Fibroblast of gingiva (primary cell): ENCODE data around the gene BTNL2.

Experiments
- DNase-seq: peaks from one replicate; pipeline ENCODE4 v3.0.0-alpha.2; 2011; ENCODE audit warnings: low read depth

Gene BTNL2

GRCh38 chr6:32415521-32416019 is 8.6 kb upstream of the BTNL2 start:
- peak; percentile 52 for DNase-seq

- peak; percentile 60 for DNase-seq
Measured at GRCh38 chr6:32413427-32414047, 6.6 kb upstream of the BTNL2 start.

- no peak for DNase-seq
Measured at GRCh38 chr6:32411566-32412327, 4.8 kb upstream of the BTNL2 start.

GRCh38 chr6:32410906-32411305 is 3.9 kb upstream of the BTNL2 start:
- DNase-seq, result no peak

- no peak for DNase-seq
Measured at GRCh38 chr6:32406197-32406596, 784 bp downstream of the BTNL2 start.

GRCh38 chr6:32405656-32406055 is 1.3 kb downstream of the BTNL2 start:
- DNase-seq, result no peak

GRCh38 chr6:32402812-32403211 is 4.2 kb downstream of the BTNL2 start:
- no peak for DNase-seq

GRCh38 chr6:32401284-32401963 is 5.6 kb downstream of the BTNL2 start:
- DNase-seq, result no peak

DNA sequence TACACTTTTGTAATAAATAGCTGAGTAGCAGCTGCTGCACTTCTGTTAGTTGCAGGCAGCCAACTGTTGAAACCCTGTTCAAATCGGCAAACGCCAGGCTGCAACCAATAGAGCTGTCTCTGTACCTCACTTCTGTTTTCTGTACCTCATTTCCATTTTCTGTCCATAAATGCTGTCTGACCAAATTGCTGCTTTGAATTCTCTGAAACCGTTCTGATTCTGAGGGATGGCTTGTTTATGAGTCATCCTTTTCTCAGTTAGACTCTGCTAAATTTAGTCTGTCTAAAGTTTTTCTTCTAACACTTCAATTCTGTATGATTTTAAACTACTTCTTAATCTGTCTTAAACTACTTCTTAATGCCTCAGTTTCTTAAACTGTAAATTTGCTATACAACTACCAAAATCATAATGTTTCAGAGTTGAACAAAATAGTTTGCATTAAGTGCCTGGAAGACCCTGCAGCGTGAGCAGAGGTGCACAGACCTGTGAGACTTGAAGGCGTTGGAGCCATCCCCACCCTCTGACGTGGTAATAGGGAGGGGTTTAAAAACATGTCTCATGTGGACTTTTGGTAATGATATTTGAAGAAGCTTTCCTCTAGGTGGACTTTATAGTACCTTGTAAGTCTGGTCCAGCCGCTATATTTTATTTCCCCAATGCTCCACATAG is 9.6 kb downstream of the BTNL2 start:
- DNase-seq, result no peak

- no peak for DNase-seq
Measured at GRCh38 chr6:32396028-32396427, 11.0 kb downstream of the BTNL2 start.

- DNase-seq, result peak; percentile 13
Measured at GRCh38 chr6:32393665-32394420, 13.1 kb downstream of the BTNL2 start.

DNA sequence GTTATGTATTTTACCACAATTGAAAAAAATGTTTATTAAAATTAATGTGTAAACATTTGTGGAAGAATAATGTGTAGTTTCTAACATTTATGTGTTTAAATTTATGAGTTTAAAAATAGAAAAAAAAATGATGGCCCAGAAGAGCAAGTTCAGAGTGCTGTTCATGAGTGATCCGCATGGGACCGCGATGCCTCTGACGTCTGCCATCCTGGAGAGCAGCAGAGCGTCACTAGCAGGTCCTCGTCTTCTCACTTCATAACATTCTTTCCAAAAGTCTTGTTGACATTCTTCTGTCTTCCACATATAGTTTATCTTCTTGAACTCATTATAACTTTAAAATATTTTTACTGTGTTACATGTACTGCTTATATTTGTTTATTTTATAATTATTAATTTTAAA is 15.5 kb downstream of the BTNL2 start:
- no peak for DNase-seq

DNA sequence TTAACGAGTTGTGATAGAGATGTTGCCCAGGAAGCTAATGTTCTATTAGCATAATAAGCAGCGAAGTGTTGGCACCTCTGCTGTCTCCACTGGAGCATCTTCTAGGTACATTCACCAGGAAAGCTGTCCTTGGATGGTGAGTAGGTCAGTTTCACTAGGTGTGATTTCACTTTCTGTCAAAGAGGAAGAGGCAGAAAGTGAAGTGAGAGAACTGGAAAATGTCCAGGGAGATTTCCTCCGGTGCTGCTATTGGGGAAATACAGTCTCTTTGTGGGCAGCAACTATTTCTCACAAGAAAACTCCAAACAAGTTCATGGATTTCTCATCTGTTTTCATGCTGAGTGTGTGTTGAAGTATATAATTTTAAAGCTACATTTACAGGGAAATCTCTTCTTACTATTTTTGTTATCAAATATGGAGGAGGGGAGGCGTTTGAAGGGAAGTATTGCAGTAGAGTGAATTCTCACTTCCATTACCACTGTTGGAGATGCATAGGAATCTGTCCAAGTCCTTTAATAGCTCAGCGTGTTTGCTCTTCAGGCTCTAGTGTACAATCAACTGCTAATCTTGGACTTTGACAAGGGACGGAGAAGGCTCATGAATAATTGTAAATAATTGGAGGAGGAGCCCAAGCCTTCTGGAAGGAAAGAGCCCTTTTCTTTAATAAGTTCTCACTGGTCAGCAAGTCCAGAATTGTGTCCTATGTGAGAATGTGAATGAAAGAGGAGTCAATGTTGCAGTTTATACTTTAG is 19.2 kb downstream of the BTNL2 start:
- DNase-seq, result no peak

GRCh38 chr6:32386040-32386439 is 20.9 kb downstream of the BTNL2 start:
- DNase-seq, result no peak

DNA sequence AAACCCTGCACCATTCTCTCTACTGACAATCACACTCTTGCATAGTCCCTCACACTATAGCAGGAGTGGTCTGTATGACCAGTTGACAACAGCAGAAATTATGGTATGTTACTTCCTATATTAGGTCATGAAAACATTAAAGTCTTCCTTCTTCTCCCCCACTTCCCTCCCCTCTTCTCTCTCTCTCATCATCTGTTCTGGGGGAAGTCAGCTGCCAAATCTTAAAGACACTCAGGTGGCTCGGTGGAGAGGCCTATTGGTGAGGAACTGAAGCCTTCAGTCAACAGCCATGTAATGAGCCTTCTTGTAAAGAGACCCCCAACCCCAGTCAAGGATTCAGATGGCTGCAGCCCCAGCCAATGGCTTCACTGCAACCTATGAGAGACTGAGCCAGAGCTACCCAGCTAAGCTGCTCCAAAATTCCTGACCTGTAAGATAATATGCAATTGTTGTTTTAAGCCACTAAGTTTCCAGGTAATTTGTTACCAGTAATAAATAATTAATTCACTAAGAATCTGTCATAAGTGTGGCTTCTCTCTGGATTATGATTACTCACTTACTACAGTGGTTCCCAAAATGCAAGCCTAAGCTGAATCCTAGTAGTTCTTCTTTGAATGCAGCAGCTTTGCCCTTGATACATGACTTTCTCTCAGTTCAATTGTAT is 24.1 kb downstream of the BTNL2 start:
- DNase-seq, result no peak

DNA sequence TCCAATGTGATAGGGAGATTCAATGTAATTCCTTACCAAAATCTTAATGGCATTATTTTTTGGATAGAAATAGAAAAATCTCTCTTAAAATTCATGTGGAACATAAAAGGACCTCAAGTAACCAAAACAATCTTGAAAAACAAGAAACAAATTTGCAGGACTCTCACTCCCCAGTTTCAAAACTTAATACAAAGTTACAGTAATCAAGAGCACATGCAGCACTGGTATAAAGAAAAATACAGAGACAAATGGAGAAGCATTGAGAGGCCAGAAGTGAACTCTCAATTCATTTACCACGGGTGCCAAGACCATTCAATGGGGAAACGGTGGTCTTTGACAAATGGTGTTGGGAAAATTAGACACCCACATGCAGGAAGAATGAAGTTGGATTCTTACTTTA is 27.4 kb downstream of the BTNL2 start:
- DNase-seq, result no peak

GRCh38 chr6:32375739-32376529 is 31.0 kb downstream of the BTNL2 start:
- DNase-seq, result no peak

- DNase-seq, result no peak
Measured at GRCh38 chr6:32371803-32372202, 35.2 kb downstream of the BTNL2 start, which contains the start of gene TSBP1. Gene TSBP1 (minus strand): TSS chr6:32371903. CDS start chr6:32371706, 197 bp downstream.

- no peak for DNase-seq
Measured at GRCh38 chr6:32371229-32371628, 35.8 kb downstream of the BTNL2 start.
